K562 (cell line): ENCODE measurements around the gene PPIF. TPM values are rescaled to one million over a fixed set of nuclear protein-coding genes. Genes with fewer than 3 reads are reported as not detected.

Experiments used
- ARHGAP35 ChIP-seq: fragments of 450-650 bp; IDR thresholded peaks from 2 replicates; pipeline ENCODE4 v1.6.1; 2018; ENCODE audit not compliant: partially characterized antibody
- CAMTA2 ChIP-seq: fragments of 250-450 bp; sonication (Bioruptor Pico); conservative IDR thresholded peaks from 2 replicates; pipeline ENCODE4 v1.5.1; 2022
- CCNT2 ChIP-seq: IDR thresholded peaks from 2 replicates; pipeline ENCODE4 v1.6.1; 2011; ENCODE audit warnings: borderline replicate concordance, low read depth, mild to moderate bottlenecking, moderate library complexity, mixed read lengths, low read length; ENCODE audit not compliant: insufficient read length; ENCODE audit errors: extremely low read depth
- CTBP1 ChIP-seq: fragments of 450-650 bp; IDR thresholded peaks from 2 replicates; pipeline ENCODE4 v1.6.1; 2016; ENCODE audit warnings: borderline replicate concordance
- EGR1 ChIP-seq: fragments of 450-650 bp; conservative IDR thresholded peaks from 2 replicates; pipeline ENCODE4 v1.6.1; 2017; ENCODE audit warnings: mild to moderate bottlenecking
- ELF2 ChIP-seq: fragments of 250-450 bp; sonication (Bioruptor Pico); IDR thresholded peaks from 2 replicates; pipeline ENCODE4 v1.5.0; 2021; ENCODE audit warnings: mild to moderate bottlenecking
- EWSR1 ChIP-seq: fragments of 450-650 bp; IDR thresholded peaks from 2 replicates; pipeline ENCODE4 v1.6.1; 2018; ENCODE audit warnings: borderline replicate concordance, mild to moderate bottlenecking, low read depth, moderate library complexity; ENCODE audit not compliant: partially characterized antibody
- HDAC3 ChIP-seq: fragments of 450-650 bp; IDR thresholded peaks from 2 replicates; pipeline ENCODE4 v1.6.1; 2018; ENCODE audit warnings: borderline replicate concordance, mild to moderate bottlenecking, moderate library complexity; ENCODE audit not compliant: partially characterized antibody
- RBM34 ChIP-seq: fragments of 200-400 bp; formaldehyde crosslinking; IDR thresholded peaks from 2 replicates; pipeline ENCODE4 v1.6.1; 2018; ENCODE audit warnings: low read length, borderline replicate concordance; ENCODE audit not compliant: insufficient read depth
- RFX1 ChIP-seq: fragments of 450-650 bp; IDR thresholded peaks from 2 replicates; pipeline ENCODE4 v1.6.1; 2016; ENCODE audit warnings: mild to moderate bottlenecking, moderate library complexity
- SETDB1 ChIP-seq: IDR thresholded peaks from one replicate; pipeline ENCODE4 v1.6.1; 2012; ENCODE audit warnings: low read length, control low read depth, inconsistent platforms
- SMARCB1 ChIP-seq: IDR thresholded peaks from 2 replicates; pipeline ENCODE4 v1.6.1; 2011; ENCODE audit warnings: improper control_type of control experiment, low read depth; ENCODE audit not compliant: insufficient read length
- SPI1 ChIP-seq: IDR thresholded peaks from 2 replicates; pipeline ENCODE4 v1.6.1; 2011; ENCODE audit warnings: low read depth, low read length, control low read depth, borderline replicate concordance
- ZNF766 ChIP-seq: fragments of 200-800 bp; sonication (Bioruptor generic); conservative IDR thresholded peaks from 2 replicates; pipeline ENCODE4 v1.6.1; 2016; ENCODE audit warnings: missing genetic modification characterization, missing compliant biosample characterization
- polyA plus RNA-seq, 8 experiments: library from polyadenylated mRNA; depleted of rRNA in 4 of 8; stranded (reverse) in 5 of 8; unstranded in 3 of 8; fragments of >200 nt; fragmentation: Nextera tagmentation in 2 of 8; fragmentation: Illumina TruSeq in 1 of 8; extraction: Ambion mirVana in 2 of 8; extraction: Trizol in 1 of 8; gene quantifications; 2 replicates each; pipeline versions ENCODE4 v1.2.1 to v1.2.3, GENCODE V29; 2011 to 2014; ENCODE audit warnings: inconsistent platforms in 1 of 8, missing spikeins in 1 of 8
- total RNA-seq, 7 experiments: library from RNA; depleted of rRNA in 6 of 7; stranded (reverse); fragments of >200 nt in 6 of 7; fragmentation: Illumina TruSeq in 2 of 7; extraction: Trizol in 2 of 7; gene quantifications; 2 replicates each; pipeline versions ENCODE4 v1.2.1 to v1.2.3, GENCODE V29; 2011 to 2021; ENCODE audit warnings: low replicate concordance in 1 of 7
- TF ChIP-seq, protein P1 (sequence below): fragments of 450-650 bp; IDR thresholded peaks from 2 replicates; pipeline ENCODE4 v1.6.1; 2016; ENCODE audit warnings: mild to moderate bottlenecking, moderate library complexity

PPIF gene
- total and polyA plus RNA-seq, 9 of the 15 experiments (the other 6 are each of a cell fraction or from before 2014, with no cell fraction given): 40.9 to 287 (median 117) TPM

DNA sequence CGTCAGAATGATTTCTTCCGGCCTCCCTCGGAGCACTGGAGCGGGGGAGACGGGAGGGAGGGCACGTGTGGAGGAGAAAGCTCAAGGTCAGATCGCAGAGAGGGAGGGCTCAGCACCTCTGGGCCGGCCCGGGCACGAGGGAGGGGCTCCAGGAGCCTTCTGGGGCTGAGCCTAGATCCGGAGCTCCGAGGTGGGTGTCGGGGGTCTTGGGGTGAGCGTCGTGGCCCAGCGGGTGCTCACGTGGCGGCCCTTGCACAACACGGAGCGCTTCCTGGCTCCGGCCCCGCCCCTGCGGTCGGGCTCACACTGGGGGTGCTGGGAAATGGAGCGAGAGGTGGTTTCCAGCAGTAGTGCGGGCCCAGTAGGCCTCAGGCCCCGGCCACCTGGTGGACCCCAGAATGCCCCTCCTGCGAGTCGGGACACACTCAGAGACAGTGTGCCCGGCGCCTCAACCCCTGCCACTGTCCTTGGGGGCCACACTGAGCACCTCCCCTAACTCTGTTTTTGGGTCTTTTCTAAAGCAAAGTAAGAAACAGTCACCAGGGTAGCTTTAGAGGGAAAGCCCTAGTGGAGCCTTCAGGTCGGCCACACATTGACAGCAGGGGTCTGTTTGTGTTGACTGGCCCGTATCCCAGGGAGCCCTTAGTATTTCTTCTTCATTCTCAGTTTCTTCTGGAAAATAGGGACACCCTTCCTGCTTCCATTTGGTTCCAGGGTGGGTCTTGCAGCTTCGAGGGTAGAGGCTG is 798 bp downstream of the PPIF start (continued):
- TF ChIP-seq CTBP1: no peak
- no peak for TF ChIP-seq SMARCB1
- no peak for TF ChIP-seq ARHGAP35
- no peak for TF ChIP-seq SETDB1
- TF ChIP-seq RFX1: no peak
- TF ChIP-seq HDAC3: no peak
- TF ChIP-seq CCNT2: peak; percentile 38
- peak; percentile 65 for TF ChIP-seq ELF2 (CRISPR knock-in tag)
- no peak for TF ChIP-seq EWSR1
- no peak for TF ChIP-seq SPI1
- TF ChIP-seq EGR1: peak; percentile 22; the same call in 1 of the 2 replicates
- TF ChIP-seq ZNF766 (CRISPR knock-in tag): no peak
- no peak for TF ChIP-seq RBM34
- TF ChIP-seq CAMTA2 (CRISPR knock-in tag): no peak
- TF ChIP-seq, protein P1, sequence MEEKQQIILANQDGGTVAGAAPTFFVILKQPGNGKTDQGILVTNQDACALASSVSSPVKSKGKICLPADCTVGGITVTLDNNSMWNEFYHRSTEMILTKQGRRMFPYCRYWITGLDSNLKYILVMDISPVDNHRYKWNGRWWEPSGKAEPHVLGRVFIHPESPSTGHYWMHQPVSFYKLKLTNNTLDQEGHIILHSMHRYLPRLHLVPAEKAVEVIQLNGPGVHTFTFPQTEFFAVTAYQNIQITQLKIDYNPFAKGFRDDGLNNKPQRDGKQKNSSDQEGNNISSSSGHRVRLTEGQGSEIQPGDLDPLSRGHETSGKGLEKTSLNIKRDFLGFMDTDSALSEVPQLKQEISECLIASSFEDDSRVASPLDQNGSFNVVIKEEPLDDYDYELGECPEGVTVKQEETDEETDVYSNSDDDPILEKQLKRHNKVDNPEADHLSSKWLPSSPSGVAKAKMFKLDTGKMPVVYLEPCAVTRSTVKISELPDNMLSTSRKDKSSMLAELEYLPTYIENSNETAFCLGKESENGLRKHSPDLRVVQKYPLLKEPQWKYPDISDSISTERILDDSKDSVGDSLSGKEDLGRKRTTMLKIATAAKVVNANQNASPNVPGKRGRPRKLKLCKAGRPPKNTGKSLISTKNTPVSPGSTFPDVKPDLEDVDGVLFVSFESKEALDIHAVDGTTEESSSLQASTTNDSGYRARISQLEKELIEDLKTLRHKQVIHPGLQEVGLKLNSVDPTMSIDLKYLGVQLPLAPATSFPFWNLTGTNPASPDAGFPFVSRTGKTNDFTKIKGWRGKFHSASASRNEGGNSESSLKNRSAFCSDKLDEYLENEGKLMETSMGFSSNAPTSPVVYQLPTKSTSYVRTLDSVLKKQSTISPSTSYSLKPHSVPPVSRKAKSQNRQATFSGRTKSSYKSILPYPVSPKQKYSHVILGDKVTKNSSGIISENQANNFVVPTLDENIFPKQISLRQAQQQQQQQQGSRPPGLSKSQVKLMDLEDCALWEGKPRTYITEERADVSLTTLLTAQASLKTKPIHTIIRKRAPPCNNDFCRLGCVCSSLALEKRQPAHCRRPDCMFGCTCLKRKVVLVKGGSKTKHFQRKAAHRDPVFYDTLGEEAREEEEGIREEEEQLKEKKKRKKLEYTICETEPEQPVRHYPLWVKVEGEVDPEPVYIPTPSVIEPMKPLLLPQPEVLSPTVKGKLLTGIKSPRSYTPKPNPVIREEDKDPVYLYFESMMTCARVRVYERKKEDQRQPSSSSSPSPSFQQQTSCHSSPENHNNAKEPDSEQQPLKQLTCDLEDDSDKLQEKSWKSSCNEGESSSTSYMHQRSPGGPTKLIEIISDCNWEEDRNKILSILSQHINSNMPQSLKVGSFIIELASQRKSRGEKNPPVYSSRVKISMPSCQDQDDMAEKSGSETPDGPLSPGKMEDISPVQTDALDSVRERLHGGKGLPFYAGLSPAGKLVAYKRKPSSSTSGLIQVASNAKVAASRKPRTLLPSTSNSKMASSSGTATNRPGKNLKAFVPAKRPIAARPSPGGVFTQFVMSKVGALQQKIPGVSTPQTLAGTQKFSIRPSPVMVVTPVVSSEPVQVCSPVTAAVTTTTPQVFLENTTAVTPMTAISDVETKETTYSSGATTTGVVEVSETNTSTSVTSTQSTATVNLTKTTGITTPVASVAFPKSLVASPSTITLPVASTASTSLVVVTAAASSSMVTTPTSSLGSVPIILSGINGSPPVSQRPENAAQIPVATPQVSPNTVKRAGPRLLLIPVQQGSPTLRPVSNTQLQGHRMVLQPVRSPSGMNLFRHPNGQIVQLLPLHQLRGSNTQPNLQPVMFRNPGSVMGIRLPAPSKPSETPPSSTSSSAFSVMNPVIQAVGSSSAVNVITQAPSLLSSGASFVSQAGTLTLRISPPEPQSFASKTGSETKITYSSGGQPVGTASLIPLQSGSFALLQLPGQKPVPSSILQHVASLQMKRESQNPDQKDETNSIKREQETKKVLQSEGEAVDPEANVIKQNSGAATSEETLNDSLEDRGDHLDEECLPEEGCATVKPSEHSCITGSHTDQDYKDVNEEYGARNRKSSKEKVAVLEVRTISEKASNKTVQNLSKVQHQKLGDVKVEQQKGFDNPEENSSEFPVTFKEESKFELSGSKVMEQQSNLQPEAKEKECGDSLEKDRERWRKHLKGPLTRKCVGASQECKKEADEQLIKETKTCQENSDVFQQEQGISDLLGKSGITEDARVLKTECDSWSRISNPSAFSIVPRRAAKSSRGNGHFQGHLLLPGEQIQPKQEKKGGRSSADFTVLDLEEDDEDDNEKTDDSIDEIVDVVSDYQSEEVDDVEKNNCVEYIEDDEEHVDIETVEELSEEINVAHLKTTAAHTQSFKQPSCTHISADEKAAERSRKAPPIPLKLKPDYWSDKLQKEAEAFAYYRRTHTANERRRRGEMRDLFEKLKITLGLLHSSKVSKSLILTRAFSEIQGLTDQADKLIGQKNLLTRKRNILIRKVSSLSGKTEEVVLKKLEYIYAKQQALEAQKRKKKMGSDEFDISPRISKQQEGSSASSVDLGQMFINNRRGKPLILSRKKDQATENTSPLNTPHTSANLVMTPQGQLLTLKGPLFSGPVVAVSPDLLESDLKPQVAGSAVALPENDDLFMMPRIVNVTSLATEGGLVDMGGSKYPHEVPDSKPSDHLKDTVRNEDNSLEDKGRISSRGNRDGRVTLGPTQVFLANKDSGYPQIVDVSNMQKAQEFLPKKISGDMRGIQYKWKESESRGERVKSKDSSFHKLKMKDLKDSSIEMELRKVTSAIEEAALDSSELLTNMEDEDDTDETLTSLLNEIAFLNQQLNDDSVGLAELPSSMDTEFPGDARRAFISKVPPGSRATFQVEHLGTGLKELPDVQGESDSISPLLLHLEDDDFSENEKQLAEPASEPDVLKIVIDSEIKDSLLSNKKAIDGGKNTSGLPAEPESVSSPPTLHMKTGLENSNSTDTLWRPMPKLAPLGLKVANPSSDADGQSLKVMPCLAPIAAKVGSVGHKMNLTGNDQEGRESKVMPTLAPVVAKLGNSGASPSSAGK: peak; percentile 99
